ENCODE data around the gene FNDC4. TPM values are rescaled to one million over a fixed set of nuclear protein-coding genes. Genes with fewer than 3 reads are reported as not detected.

Gene FNDC4
- total RNA-seq, 3 donors from 2014 or later (not counting 1 experiment from before 2014, with no cell fraction given), result not detected

GRCh38 chr2:27498975-27499374 lies 4.0 kb upstream of the FNDC4 start:
- H3K27ac Mint-ChIP-seq, result no peak overlapping the region
- no peaks in the 10 kb centered on the region for H3K9me3 ChIP-seq (ENCODE audit: control insufficient read depth, insufficient read depth, low read length)
- TF ChIP-seq CTCF (IDR thresholded peaks at IDR 0.05), result no peak
- no peaks in the 10 kb centered on the region for H3K36me3 Mint-ChIP-seq
- ATAC-seq (no peak), DNase-seq (no peak)
- H3K27ac ChIP-seq (ENCODE audit: low read length), result no peak overlapping the region
- no peaks in the 10 kb centered on the region for H3K9me3 Mint-ChIP-seq
- peaks cover 44 to 68% of the 10 kb centered on the region in 2 donors for H3K27me3 Mint-ChIP-seq (ENCODE audit: low read depth in 2 of 2)
- WGBS (ENCODE audit: insufficient coverage), result 85% methylated on average over 3 of the region's 3 CpGs
- intact Hi-C loops (cut with micrococcal nuclease), result no loop called here
- peaks cover 29% of the 10 kb centered on the region for H3K27me3 ChIP-seq (ENCODE audit: control insufficient read depth, insufficient read depth, low read length)
- H3K4me1 Mint-ChIP-seq, result peaks cover 7 to 9% of the 10 kb centered on the region in 2 donors
- H3K4me3 ChIP-seq (ENCODE audit: low read length), result no peak overlapping the region
- H3K4me1 ChIP-seq (ENCODE audit: control insufficient read depth, insufficient read depth, low read length), result peaks cover 11% of the 10 kb centered on the region
- H3K4me3 Mint-ChIP-seq, result no peak overlapping the region
- H3K36me3 ChIP-seq (ENCODE audit: control insufficient read depth, insufficient read depth, low read length), result no peaks in the 10 kb centered on the region

GRCh38 chr2:27497288-27497627 lies 2.3 kb upstream of the FNDC4 start:
- H3K4me1 ChIP-seq (ENCODE audit: control insufficient read depth, insufficient read depth, low read length), result peaks cover 11% of the 10 kb centered on the region
- H3K4me3 ChIP-seq (ENCODE audit: low read length), result no peak overlapping the region
- intact Hi-C loops (cut with micrococcal nuclease), result no loop called here
- no peak overlapping the region for H3K4me3 Mint-ChIP-seq
- H3K27me3 Mint-ChIP-seq (ENCODE audit: low read depth in 2 of 2), result peaks cover 53 to 74% of the 10 kb centered on the region in 2 donors
- no peaks in the 10 kb centered on the region for H3K9me3 ChIP-seq (ENCODE audit: control insufficient read depth, insufficient read depth, low read length)
- H3K9me3 Mint-ChIP-seq, result no peaks in the 10 kb centered on the region
- H3K36me3 Mint-ChIP-seq, result no peaks in the 10 kb centered on the region
- no peaks in the 10 kb centered on the region for H3K36me3 ChIP-seq (ENCODE audit: control insufficient read depth, insufficient read depth, low read length)
- 86% methylated on average over 4 of the region's 4 CpGs for WGBS (ENCODE audit: insufficient coverage)
- DNase-seq (no peak), ATAC-seq (no peak)
- H3K27ac Mint-ChIP-seq, result no peak overlapping the region
- peaks cover 34% of the 10 kb centered on the region for H3K27me3 ChIP-seq (ENCODE audit: control insufficient read depth, insufficient read depth, low read length)
- peaks cover 7 to 9% of the 10 kb centered on the region in 2 donors for H3K4me1 Mint-ChIP-seq
- H3K27ac ChIP-seq (ENCODE audit: low read length), result no peak overlapping the region
- TF ChIP-seq CTCF (IDR thresholded peaks at IDR 0.05), result no peak

GRCh38 chr2:27496357-27497287 lies 1.6 kb upstream of the FNDC4 start, which contains the start of gene GCKR:
TSS of gene GCKR (plus strand) at chr2:27496839. CDS start at chr2:27496905, 66 bp downstream.
- H3K4me1 ChIP-seq (ENCODE audit: control insufficient read depth, insufficient read depth, low read length), result peaks cover 11% of the 10 kb centered on the region
- peaks cover 34% of the 10 kb centered on the region for H3K27me3 ChIP-seq (ENCODE audit: control insufficient read depth, insufficient read depth, low read length)
- no peak within 1 kb of the TSS for H3K27ac ChIP-seq (ENCODE audit: low read length)
- H3K27ac Mint-ChIP-seq, result peak within 1 kb of the TSS in 1 of 2 donors; percentile 65
- intact Hi-C loops (cut with micrococcal nuclease), result no loop called here
- ATAC-seq (peak in 1 of 3 donors; percentile 24), DNase-seq (no peak)
- peak within 1 kb of the TSS; percentile 83 for H3K4me3 Mint-ChIP-seq
- H3K36me3 Mint-ChIP-seq, result no peaks in the 10 kb centered on the region
- TF ChIP-seq CTCF (IDR thresholded peaks at IDR 0.05), result no peak
- WGBS (ENCODE audit: insufficient coverage), result 73% methylated on average over 12 of the region's 12 CpGs
- H3K36me3 ChIP-seq (ENCODE audit: control insufficient read depth, insufficient read depth, low read length), result no peaks in the 10 kb centered on the region
- no peaks in the 10 kb centered on the region for H3K9me3 ChIP-seq (ENCODE audit: control insufficient read depth, insufficient read depth, low read length)
- no peaks in the 10 kb centered on the region for H3K9me3 Mint-ChIP-seq
- H3K4me3 ChIP-seq (ENCODE audit: low read length), result no peak within 1 kb of the TSS
- peaks cover 7 to 9% of the 10 kb centered on the region in 2 donors for H3K4me1 Mint-ChIP-seq
- peaks cover 53 to 68% of the 10 kb centered on the region in 2 donors for H3K27me3 Mint-ChIP-seq (ENCODE audit: low read depth in 2 of 2)

All from natural killer cell (primary cell).